ENCODE measurements around the gene RAB11FIP4. TPM values are rescaled to one million over a fixed set of nuclear protein-coding genes. Genes with fewer than 3 reads are reported as not detected.

The RAB11FIP4 gene, protein sequence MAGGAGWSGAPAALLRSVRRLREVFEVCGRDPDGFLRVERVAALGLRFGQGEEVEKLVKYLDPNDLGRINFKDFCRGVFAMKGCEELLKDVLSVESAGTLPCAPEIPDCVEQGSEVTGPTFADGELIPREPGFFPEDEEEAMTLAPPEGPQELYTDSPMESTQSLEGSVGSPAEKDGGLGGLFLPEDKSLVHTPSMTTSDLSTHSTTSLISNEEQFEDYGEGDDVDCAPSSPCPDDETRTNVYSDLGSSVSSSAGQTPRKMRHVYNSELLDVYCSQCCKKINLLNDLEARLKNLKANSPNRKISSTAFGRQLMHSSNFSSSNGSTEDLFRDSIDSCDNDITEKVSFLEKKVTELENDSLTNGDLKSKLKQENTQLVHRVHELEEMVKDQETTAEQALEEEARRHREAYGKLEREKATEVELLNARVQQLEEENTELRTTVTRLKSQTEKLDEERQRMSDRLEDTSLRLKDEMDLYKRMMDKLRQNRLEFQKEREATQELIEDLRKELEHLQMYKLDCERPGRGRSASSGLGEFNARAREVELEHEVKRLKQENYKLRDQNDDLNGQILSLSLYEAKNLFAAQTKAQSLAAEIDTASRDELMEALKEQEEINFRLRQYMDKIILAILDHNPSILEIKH
- 12.0 and 30.3 TPM in 2 replicates for total RNA-seq

DNA sequence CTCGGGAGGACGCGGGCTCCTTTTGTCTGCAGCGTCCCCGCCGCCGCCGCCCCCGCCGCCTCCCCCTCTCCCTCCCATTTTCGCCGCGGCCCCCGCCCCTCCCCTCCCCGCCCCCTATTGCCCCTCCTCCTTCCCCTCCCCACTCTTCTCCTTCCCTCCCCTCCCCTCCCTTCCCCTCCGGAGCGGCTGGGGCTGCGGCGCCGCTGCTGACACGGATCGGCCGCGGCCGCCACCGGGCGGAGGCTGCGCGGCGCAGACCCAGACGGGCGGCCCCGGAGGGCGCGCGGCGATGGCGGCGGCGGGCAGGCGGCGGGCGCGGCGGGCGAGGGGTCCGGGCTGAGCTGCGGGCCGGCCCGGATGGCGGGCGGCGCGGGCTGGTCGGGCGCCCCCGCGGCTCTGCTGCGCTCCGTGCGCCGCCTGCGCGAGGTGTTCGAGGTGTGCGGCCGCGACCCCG, at the start of gene RAB11FIP4:
RAB11FIP4 (plus strand) TSS at position 180 of the 454 bp plus-strand sequence; CDS start at position 358, 178 bp downstream.

Other genes with a start within 250 kb of the RAB11FIP4 start
- gene OMG, start 94.4 kb upstream of the RAB11FIP4 start, total RNA-seq, result not detected in 2 replicates
- gene EVI2B, start 77.6 kb upstream of the RAB11FIP4 start, total RNA-seq, result under 0.01 TPM in 1 of 2 replicates, not detected in the other
- not detected in 2 replicates for gene EVI2A, start 70.1 kb upstream of the RAB11FIP4 start, total RNA-seq